NT2/D1 (cell line): ENCODE data around the gene INO80.
"Not testable (repeated sequence)": the region's sequence is repeated elsewhere in the genome, so short reads cannot be mapped to it uniquely, and the experiment has no call there.

Experiments used
- YY1 ChIP-seq: IDR thresholded peaks from 2 replicates; pipeline ENCODE4 v1.6.1; 2011; ENCODE audit not compliant: insufficient read length, insufficient read depth
- ZNF274 ChIP-seq: IDR thresholded peaks from 2 replicates; pipeline ENCODE4 v1.6.1; 2011; ENCODE audit warnings: mild to moderate bottlenecking, low read depth, low read length

- not testable (repeated sequence) for TF ChIP-seq YY1, ZNF274
These were observed 161.8 kb downstream of the INO80 start for GRCh38 chr15:40954158-40954848.
